Type B pancreatic cell (in vitro differentiated cells): ENCODE data around the gene SPRR2G. TPM values are rescaled to one million over a fixed set of nuclear protein-coding genes. Genes with fewer than 3 reads are reported as not detected.

Experiments
- DNase-seq: peaks from one replicate; pipeline ENCODE4 v3.0.0; 2021; ENCODE audit warnings: mixed read lengths; ENCODE audit not compliant: unreplicated experiment; ENCODE audit errors: extremely low spot score
- H3K27ac Mint-ChIP-seq: 2 replicates; pipeline ENCODE4 v1.8.0; 2021; ENCODE audit warnings: mild to moderate bottlenecking, mixed read lengths
- H3K27me3 Mint-ChIP-seq: 2 replicates; pipeline ENCODE4 v1.8.0; 2021; ENCODE audit warnings: mixed read lengths
- H3K36me3 Mint-ChIP-seq: 2 replicates; pipeline ENCODE4 v1.8.0; 2021; ENCODE audit warnings: mixed read lengths
- H3K4me1 Mint-ChIP-seq: one replicate; pipeline ENCODE4 v1.8.0; 2021; ENCODE audit warnings: mixed read lengths; ENCODE audit not compliant: unreplicated experiment
- H3K4me3 Mint-ChIP-seq: 2 replicates; pipeline ENCODE4 v1.8.0; 2021; ENCODE audit warnings: mild to moderate bottlenecking, mixed read lengths
- H3K9me3 Mint-ChIP-seq: 2 replicates; pipeline ENCODE4 v1.8.0; 2021; ENCODE audit warnings: mixed read lengths
- total RNA-seq: library from RNA; stranded (reverse); gene quantifications from 2 replicates; pipeline ENCODE4 v1.2.1, GENCODE V29; 2021; ENCODE audit warnings: low replicate concordance
- TF ChIP-seq, protein P1 (sequence below): fragments of 200-600 bp; sonication (generic); conservative IDR thresholded peaks from 2 replicates; pipeline ENCODE4 v1.5.0; 2021; ENCODE audit warnings: antibody characterized with exemption, mild to moderate bottlenecking

The SPRR2G gene
- total RNA-seq, 1 donor from 2014 or later = not detected

DNA sequence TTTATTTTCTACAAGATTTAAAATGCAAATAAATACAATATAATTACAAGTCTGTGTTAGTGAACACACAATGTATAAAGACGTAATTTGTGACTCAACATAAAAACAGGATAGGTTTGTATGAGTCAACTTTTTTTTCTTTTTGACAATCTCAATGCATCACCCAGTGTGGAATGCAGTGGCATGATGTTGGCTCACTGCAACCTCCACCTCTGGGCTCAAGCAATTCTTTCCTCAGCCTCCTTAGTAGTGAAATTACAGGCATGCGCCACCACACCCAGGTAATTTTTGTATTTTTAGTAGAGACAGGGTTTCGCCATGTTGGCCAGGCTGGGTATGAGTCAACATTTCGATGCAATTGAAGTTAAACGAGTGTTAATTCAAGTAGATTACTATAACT is 50.4 kb downstream of the SPRR2G start:
- H3K27ac Mint-ChIP-seq = no peak overlapping the region
- TF ChIP-seq, protein P1, sequence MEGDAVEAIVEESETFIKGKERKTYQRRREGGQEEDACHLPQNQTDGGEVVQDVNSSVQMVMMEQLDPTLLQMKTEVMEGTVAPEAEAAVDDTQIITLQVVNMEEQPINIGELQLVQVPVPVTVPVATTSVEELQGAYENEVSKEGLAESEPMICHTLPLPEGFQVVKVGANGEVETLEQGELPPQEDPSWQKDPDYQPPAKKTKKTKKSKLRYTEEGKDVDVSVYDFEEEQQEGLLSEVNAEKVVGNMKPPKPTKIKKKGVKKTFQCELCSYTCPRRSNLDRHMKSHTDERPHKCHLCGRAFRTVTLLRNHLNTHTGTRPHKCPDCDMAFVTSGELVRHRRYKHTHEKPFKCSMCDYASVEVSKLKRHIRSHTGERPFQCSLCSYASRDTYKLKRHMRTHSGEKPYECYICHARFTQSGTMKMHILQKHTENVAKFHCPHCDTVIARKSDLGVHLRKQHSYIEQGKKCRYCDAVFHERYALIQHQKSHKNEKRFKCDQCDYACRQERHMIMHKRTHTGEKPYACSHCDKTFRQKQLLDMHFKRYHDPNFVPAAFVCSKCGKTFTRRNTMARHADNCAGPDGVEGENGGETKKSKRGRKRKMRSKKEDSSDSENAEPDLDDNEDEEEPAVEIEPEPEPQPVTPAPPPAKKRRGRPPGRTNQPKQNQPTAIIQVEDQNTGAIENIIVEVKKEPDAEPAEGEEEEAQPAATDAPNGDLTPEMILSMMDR = no peak
- no peak overlapping the region for H3K4me3 Mint-ChIP-seq
- no peaks in the 10 kb centered on the region for H3K27me3 Mint-ChIP-seq
- DNase-seq = no peak
- H3K9me3 Mint-ChIP-seq = no peaks in the 10 kb centered on the region
- no peaks in the 10 kb centered on the region for H3K36me3 Mint-ChIP-seq
- H3K4me1 Mint-ChIP-seq = no peaks in the 10 kb centered on the region

Other genes starting within 250 kb of the SPRR2G start
- gene IVL, start 242.3 kb downstream of the SPRR2G start, total RNA-seq = 10.9 and 19.3 TPM in 2 replicates
- gene SPRR5, start 203.7 kb downstream of the SPRR2G start, total RNA-seq = not detected in 2 replicates
- gene SPRR4, start 180.2 kb downstream of the SPRR2G start, total RNA-seq = not detected in 2 replicates
- 22.2 and 36.3 TPM in 2 replicates for gene SPRR1A, start 166.8 kb downstream of the SPRR2G start, total RNA-seq
- 155 and 164 TPM in 2 replicates for gene SPRR3, start 149.1 kb downstream of the SPRR2G start, total RNA-seq
- gene SPRR1B, start 119.7 kb downstream of the SPRR2G start, total RNA-seq = 93.7 and 274 TPM in 2 replicates
- 1.6 TPM in 1 of 2 replicates, not detected in the other for gene SPRR2D, start 109.8 kb downstream of the SPRR2G start, total RNA-seq
- gene SPRR2A, start 93.4 kb downstream of the SPRR2G start, total RNA-seq = 0.75 and 2.3 TPM in 2 replicates
- not detected in 2 replicates for gene SPRR2B, start 79.3 kb downstream of the SPRR2G start, total RNA-seq
- gene SPRR2E, start 56.4 kb downstream of the SPRR2G start, total RNA-seq = not detected in 2 replicates
- 2.5 and 5.1 TPM in 2 replicates for gene SPRR2F, start 37.4 kb downstream of the SPRR2G start, total RNA-seq
- not detected in 2 replicates for gene LELP1, start 52.5 kb upstream of the SPRR2G start, total RNA-seq
- not detected in 2 replicates for gene PRR9, start 66.7 kb upstream of the SPRR2G start, total RNA-seq
- gene LORICRIN, start 108.8 kb upstream of the SPRR2G start, total RNA-seq = not detected in 2 replicates
- gene PGLYRP3, start 162.1 kb upstream of the SPRR2G start, total RNA-seq = 0.87 and 1.3 TPM in 2 replicates
- 4.4 and 5.9 TPM in 2 replicates for gene PGLYRP4, start 198.0 kb upstream of the SPRR2G start, total RNA-seq
- gene S100A9, start 207.0 kb upstream of the SPRR2G start, total RNA-seq = 1,065 and 1,707 TPM in 2 replicates
- 0.62 TPM in 1 of 2 replicates, not detected in the other for gene S100A12, start 224.7 kb upstream of the SPRR2G start, total RNA-seq
- 667 and 678 TPM in 2 replicates for gene S100A8, start 240.2 kb upstream of the SPRR2G start, total RNA-seq